Stimulated activated CD8-positive, alpha-beta memory T cell treated with anti-CD3 and anti-CD28 coated beads, Interleukin-2, amount 100 ng/mL, for 48 hours (primary cell): ENCODE measurements around the gene RALGDS.
A peak's percentile ranks its signal among the peaks of the same experiment; 100 is the strongest.

Experiments used
- DNase-seq, 2 donors: peaks; one replicate each; pipeline ENCODE4 v3.0.0-alpha.2; 2020; ENCODE audit warnings: low read depth in 2 of 2

RALGDS gene

GRCh38 chr9:133151041-133151440 lies 30.0 kb upstream of the RALGDS start:
- DNase-seq: no peak

DNA sequence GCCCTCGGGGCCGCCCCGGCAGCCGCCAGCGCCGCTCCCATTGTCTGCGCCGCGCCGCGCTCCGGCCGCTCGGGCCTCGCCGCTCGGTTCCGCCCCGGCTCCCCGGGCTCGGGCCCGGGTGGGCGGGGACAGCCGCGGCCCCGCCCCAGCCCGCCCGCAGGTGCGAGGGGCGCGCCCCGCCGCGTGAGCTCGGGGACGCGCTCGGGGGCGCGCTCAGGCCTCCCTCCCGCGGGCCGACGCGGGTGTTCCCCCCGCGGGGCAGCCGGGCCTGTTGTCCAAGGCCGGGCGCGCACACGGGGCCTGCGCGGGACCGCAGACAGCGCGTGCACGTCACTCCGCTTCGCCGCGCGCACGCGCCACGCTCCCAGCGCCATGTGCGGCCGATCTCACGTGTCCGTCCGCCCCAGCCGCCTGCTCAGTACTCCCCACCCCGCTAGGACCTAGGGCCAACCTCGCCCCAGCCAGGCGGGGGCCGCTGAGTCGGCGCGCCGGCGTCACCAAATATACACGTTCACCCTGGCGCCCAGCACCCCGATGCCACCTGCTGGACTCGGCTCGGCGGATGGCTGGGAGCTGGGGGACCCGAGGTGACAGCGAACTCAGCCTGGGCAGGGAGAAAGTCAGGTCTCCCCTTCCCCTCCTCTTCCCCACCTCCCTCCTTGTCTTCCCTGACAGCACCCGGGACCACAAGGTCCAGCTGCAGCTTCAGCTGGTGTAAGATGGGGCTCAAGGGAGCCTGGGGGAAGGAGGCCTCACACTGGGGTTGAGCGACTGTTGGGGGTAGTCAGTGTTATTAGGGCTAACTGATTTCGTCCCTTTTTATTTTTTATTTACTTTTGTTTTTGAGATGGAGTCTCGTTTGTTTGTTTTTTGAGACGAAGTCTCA lies 28.3 kb upstream of the RALGDS start:
- DNase-seq: peak; percentile 75 to 78

GRCh38 chr9:133148199-133149129 lies 27.4 kb upstream of the RALGDS start:
- DNase-seq: peak in 1 of 2 donors; percentile 34

DNA sequence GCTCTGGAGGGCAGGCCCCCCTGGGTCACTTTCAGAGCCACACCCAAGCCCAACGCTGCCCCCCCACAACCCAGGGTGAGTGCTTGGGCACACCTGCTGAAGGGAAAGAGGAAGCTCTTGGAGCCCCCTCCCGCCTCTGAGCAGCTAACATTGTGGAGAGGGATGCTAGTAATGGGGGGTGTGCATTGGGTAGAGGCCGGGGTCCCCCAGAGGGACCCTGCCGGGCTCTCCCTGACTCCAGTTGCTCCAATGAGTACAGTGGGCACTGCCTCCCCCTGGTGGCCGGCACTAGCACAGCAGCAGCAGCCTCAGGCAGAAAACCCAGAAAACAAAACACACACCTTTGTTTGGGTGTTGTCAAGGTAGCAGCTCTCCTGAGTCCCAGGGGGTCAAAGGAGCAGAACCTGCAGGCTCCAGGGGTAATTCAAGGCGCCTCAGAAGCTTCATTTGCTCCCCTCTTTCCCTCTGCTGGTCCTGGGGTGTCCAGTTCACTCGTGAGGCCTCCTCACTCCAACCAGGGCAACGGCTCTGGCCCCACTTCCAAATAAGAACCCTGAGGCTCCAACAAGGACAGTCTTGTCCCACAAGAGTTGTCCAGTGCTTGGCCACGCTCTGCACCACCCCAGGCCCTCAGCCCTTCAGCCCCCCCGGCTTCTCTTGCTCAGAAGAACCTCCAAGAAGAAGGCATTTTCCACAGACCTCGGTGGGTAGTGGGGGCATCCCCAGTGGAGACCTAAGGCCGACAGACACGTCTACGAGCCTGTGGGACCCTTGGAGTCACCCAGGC lies 26.6 kb upstream of the RALGDS start:
- peak; percentile 67 to 81 for DNase-seq

DNA sequence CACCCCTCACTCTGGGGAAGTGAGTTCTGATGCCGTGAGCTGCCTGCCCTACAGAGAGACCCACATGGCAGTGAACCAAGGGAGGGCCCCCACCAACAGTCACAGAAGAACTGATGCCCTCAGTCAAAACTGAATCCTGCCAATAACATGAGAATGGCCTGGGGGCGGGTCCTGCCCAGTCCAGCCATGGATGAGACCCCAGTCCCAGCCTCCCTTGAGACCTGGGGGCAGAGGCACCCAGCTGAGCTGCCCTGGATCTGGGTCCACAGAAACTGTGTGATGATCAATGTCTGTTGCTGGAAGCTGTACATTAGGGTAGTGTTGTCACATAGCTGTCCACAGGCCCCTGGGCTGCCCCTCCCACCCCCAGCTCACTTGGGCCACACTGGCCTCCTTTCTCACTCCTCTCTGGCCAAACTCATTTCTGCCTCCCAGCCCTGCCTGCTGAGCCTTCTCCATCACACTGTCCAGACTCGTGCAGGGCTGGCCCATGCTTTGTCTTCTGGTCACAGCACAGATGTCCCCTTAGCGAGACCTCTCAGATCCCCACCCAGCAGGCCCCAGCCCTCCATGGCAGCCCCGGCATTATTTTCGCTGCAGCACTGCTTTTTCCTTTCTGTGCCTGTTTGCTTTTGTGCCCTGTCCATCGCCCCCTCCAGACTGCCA lies 25.8 kb upstream of the RALGDS start:
- DNase-seq: no peak

DNA sequence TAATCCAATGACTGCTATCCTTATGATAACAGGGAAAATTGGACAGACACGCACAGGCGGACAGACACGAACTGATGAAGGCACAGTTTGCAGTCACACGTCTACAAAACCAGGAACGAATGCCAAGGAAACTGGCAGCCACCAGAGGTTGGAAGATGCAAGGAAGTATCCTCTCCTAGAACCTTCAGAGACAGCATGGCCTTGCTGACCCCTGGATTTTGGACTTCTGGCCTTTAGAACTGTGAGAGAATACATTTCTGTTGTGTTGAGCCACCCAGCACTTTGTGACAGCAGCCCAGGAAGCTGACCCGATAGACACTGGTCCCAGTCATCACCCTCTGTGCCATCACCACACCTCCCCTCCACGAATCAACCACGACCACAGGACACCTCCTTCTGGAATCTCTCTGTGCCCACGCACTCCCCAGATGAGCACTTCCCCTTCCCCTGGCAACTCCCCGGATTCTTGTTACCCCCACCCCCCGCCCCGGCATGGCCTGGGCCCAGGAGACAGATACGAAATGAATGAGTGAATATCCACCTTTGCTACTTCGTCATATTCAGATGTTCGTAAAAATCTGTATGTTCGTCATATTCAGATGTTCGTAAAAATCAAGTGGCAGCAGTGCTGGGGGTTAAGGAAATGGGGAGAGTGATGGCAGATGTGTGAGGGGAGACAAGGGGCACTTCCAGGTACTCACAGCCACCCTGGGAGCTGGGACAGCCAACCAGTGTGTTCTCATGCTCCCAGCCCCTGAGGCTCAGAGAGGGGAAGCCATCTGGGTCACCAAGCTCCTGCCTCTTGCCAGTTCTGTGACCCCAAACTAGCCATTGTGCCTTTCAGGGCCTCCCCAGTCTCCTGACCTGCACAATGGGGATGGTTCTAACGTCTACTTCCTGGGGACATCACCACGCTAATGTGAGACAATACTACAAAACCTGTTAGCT lies 24.1 kb upstream of the RALGDS start:
- DNase-seq: no peak

GRCh38 chr9:133144142-133144903 lies 23.3 kb upstream of the RALGDS start:
- peak; percentile 89 to 91 for DNase-seq

DNA sequence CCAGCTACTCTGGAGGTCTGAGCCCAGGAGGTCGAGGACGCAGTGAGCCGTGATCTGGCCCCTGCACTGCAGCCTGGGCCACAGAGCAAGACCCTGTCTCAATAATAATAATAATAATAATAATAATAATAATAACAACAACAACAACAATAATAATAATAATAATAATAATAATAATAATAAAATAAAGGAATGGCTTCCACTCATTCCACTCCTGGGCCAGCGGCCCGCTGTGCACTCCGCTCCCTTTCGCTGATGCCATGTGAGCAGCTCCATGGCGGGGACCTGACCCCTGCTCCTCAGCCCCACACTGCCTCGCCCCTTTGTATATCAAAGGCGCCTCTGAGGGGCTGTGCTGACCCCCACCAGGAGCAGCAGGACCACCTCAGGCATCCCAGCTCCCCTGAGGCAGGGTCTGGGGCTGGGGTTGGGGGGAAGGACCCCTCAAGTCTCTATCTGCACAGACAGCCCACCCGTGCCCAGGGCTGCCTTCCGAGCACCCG lies 22.6 kb upstream of the RALGDS start:
- DNase-seq: no peak

GRCh38 chr9:133142684-133143622 lies 21.9 kb upstream of the RALGDS start:
- DNase-seq: peak in 1 of 2 donors; percentile 32

GRCh38 chr9:133141833-133142595 lies 21.0 kb upstream of the RALGDS start:
- peak in 1 of 2 donors; percentile 39 for DNase-seq

GRCh38 chr9:133140606-133141005 lies 19.6 kb upstream of the RALGDS start:
- DNase-seq: no peak

GRCh38 chr9:133140174-133140505 lies 19.1 kb upstream of the RALGDS start:
- no peak for DNase-seq

GRCh38 chr9:133139246-133140173 lies 18.5 kb upstream of the RALGDS start:
- DNase-seq: no peak

DNA sequence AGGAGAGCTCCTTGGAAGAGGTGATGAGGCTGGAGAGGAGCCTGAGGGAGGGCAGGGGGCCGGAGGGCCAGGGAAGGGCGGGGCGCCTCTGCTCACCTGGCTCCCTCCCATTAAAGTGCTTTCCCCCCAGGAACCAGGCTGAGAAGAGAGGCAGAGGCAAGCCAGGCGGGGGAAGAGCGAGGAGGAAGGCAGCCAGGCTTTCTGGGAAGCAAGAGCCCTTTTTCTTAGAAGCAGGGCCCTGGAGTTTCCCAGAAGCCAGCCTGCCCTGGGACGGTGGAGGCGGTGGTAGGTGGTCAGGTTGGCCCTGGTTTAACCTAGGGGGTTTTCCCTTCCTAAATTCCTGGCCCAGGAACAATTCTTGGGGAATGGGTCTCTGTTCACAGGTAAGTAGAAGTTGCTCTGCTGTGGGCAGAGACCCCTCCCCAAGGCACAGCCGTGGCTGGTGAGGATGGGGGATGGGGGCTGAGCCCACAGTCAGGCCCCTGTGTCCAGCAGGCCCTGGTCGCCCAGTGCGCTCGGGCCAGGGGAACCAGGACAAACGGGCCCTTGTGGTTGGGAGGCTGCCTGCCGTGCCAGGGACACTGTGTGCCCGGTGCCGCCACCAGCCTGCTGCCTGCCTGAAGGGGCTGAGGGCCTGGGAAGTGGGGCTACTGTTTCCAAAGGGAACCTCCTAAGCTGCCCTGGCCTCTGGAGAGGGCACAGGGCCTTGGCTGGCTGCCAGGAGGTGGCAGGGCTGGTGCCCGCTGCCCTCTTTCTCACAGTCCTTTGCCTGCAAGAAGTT lies 16.6 kb upstream of the RALGDS start:
- DNase-seq: no peak

GRCh38 chr9:133135146-133135745 lies 14.2 kb upstream of the RALGDS start:
- DNase-seq: peak in 1 of 2 donors; percentile 74
